NCI-H748 (cell line): ENCODE measurements around the gene SUZ12.
"Not testable (repeated sequence)": the region's sequence is repeated elsewhere in the genome, so short reads cannot be mapped to it uniquely, and the experiment has no call there.

Experiments
- DNase-seq: peaks from one replicate; lab custom pipeline; 2025; ENCODE audit not compliant: unreplicated experiment; lab: John Stamatoyannopoulos, UW

Gene SUZ12

GRCh38 chr17:32033812-32034211 is 97.0 kb downstream of the SUZ12 start:
- DNase-seq, result not testable (repeated sequence)

GRCh38 chr17:32040246-32040645 is 103.4 kb downstream of the SUZ12 start:
- DNase-seq, result not testable (repeated sequence)

GRCh38 chr17:32041306-32041875 is 104.6 kb downstream of the SUZ12 start:
- not testable (repeated sequence) for DNase-seq

GRCh38 chr17:32042266-32042665 is 105.5 kb downstream of the SUZ12 start:
- not testable (repeated sequence) for DNase-seq

- DNase-seq, result not testable (repeated sequence)
Measured at GRCh38 chr17:32045611-32046010, 108.8 kb downstream of the SUZ12 start.

GRCh38 chr17:32047663-32048062 is 110.9 kb downstream of the SUZ12 start:
- not testable (repeated sequence) for DNase-seq
